GM19099 (cell line): ENCODE measurements around the gene TMED8.

ENCODE experiments used
- POLR2A ChIP-seq: IDR thresholded peaks from 3 replicates; pipeline ENCODE4 v1.6.1; 2011; ENCODE audit warnings: low read depth; ENCODE audit not compliant: insufficient read length; ENCODE audit errors: extremely low read depth

Gene TMED8

DNA sequence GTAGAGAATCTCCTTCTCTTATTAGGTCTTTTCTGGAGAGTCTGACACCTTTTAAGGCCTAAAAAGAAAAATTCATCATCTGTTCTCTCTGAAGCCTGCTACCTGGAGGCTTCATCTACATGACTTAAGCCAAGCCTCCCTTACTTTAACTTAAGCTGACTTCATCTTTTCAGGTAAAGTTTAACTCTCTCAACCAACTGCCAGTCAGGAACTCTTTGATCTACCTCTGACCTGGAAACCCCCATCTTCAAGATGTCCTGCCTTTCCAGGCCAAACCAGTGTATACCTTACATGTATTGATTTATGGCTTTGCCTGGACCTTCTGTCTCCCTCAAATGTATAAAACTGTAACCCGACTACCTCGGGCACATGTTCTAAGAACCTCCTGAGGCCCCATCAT lies 38.6 kb downstream of the TMED8 start:
- TF ChIP-seq POLR2A: no peak

DNA sequence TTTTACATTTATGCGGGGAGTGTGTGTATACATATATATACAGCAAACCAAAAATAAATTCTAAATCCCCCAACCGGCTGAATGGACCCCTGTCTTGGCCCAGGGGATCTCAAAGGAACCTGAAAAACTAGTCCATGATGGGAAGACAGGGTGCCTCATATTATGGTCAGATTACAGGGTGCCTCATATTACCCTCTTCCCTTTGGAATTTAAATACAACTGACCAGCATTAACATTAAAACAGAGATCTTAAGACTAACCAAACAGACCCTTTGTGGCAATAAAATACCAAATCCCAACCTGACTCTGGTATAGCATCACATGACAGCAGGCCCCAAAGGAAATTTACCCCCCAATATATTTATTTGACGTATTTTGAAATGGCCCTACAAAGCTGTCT lies 39.0 kb downstream of the TMED8 start:
- no peak for TF ChIP-seq POLR2A

DNA sequence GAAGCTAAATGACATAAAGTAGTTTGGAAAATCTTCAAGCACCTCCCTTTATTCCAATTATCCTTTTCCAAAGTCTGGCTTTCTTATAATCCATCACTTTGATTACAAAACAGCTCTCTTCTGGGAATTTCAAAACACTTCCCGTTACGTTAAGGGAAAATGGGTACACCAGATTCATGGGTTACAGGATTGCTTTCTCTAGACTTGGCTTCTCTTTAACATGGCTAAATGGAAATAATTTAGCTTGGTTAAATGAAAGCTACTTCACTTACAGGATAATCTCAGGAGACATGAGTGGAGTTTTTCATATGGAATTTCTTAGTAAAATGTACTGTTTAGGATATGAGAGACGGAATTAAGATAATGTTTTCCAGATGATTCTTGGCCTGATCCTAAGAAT lies 41.3 kb downstream of the TMED8 start:
- TF ChIP-seq POLR2A: no peak

DNA sequence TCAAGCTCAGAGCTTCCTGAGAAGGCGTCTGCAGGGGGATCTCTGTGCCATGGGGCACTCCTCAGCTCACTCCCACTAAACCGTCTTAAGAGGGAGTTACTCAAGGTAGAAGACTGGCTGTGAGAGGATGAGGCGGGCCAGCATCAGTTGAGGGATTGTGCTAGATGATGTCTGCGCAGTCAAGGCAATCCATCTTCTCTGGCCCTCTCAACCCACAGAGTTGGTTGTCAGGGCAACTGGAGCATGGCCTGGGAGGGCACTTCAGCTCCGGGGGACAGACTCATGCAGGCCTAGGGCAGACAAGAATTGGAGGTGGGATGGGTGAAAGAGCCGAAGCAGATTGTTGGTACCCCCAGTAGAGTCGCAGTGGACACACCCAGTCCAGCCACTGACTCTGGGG lies 47.0 kb downstream of the TMED8 start:
- no peak for TF ChIP-seq POLR2A

DNA sequence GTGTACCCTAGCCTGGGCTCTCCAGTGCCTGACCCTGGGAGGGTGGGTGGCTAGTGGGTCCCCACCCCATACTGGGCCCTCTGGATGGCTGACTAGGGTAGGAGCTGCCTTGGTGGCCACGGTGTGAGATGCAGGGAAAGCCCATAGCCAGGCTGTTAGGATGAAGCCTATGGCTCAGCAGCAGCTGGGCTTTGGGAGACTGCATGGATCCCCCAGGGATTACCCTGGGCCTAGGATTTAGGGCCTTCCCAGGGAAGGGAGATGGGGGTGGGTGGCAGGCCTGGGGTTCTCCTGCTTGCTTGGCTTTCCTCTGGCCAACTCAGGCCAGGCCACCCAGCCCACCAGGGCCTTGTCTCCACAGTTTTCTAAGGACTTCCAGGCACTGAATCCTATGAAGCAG lies 49.8 kb downstream of the TMED8 start:
- no peak for TF ChIP-seq POLR2A

DNA sequence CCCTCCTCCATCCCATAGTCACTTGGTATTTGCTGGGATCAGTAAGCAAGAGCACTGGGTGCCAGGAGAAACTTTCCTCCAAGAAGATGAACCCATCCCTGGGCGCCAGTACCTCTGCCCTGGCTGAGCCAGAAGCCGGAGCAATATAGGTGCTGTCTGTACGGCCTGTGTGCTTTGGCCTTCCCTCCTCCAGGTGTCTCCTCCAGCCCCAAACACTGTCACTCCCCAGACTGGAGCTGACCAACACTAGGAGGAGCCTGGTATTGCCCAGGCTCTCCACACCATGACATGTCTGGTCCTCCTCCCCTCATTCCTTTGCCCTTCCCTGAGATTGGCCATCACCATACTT lies 51.2 kb downstream of the TMED8 start:
- TF ChIP-seq POLR2A: no peak

DNA sequence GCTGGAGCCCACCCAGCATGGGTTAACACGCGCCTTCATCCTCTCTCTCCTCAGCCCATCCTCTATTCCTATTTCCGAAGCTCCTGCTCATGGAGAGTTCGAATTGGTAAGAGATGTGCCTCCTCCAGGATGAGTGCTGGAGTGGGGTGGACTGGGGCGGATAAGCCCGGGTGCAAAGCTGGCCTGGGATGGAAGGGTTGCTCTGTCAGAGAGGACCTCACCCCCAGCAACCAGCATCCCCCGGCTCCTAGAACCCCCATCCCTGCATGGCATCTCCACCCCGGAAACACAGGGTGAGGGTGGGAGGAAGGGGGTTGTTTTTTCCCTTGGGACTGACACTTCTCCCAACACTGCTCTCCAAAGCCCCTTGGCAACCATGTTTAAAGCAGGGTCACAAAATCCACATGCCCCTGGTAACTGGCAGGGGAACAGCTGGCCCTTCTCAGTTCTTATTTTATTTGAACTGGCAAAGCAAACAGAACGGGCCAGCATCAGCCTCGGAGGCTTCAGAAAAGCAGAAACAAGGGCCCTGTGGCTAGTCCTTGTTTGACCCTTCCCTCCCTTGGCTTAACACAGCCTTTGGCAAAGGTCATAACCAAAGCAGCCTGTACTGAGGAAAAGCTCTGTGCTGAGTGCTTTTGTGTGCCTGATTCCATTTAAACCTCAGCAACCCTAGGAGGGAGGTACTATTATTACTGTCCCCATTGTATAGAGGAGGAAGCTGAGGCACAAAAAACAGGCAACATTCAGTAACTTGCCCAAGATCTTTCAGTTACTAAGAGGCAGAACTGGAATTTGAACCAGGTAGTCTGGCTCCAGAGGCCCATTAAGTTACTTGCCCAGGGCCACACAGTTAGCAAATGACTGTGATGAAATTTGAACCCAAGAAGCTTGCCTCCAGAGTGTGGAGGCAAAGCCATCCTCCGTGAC lies 51.8 kb downstream of the TMED8 start:
- no peak for TF ChIP-seq POLR2A

DNA sequence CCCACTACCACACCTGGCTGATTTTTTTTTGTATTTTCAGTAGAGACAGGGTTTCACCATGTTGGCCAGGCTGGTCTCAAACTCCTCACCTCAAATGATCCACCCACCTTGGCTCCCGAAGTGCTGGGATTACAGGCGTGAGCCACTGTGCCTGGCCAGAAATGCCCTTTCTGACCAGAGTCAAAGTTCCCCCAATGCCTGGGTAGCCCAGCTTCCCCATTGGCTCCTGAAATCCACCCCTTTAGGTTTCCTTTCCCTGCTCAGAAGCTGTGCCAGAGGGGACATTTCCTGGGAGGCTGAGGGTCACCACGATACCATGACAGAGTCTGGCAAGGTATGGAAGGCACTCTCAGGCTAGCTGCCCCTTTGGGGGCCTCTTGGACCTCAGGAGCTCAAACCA lies 52.6 kb downstream of the TMED8 start:
- TF ChIP-seq POLR2A: no peak

DNA sequence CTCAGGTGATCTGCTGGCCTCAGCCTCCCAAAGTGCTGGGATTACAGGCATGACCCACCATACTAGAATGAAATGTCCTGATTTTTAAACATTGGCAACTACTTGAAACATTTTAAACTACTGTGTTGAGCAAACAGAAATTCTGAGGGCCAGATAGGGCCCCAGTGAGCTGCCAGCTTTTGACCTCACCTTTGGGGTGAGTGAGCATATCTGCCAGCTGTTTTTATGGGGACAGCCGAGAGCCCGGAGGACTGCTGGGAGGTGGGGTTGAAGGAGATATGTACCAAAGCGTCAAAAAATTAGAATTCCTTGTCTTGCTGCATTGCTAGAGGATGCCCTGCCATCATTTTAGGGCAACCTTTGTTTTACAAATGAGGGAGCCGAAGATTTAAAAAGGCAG lies 53.3 kb downstream of the TMED8 start:
- TF ChIP-seq POLR2A: no peak

DNA sequence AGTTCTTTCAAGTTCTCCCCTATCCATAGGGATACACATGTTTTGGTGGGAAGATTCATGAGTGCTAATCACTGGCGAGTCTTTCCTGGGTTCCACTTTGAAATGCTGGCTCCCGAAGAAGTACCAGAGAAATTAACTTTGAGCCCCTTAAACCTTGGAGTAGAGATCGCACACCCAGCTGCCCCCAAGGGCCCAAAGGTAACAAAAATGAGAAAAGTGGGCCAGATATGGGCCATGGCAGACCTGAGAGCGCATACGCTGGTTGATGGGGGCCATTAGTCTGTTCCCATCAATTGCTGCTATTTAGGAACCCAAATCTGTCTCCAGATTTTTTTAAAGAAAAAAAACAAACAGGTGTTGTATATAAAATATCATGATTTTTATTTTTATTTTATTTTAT lies 53.9 kb downstream of the TMED8 start:
- no peak for TF ChIP-seq POLR2A

DNA sequence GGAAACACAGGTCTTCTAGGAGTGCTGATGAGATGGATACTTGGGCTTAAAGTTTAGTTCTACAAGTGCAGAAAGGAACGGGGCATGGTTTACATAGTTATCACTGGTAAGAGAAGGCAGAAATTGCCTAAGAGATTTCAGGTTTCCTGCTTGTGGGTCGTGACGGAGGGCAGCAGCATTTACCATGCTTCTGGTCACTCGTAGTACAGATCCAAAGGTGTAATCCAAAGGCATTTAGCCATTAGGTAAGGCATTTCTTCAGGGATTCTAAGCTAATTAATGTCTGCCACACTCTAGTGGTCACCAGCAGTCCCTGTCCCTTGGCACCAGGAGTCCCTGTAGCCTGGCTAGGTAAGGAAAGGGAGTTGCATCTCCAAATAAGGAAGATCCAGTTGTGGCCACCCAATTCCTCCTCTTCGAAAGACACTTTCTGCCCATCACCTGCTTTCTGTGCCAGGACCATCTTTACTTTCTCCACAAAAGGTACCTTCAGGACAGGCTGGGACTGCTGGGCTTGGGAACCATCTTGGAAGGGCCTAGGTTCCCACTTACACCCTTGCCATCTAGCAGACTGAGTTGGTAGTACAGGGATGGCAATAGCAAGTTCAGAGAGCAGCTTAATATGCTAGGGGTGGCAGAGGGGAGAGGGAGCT lies 54.5 kb downstream of the TMED8 start:
- no peak for TF ChIP-seq POLR2A

DNA sequence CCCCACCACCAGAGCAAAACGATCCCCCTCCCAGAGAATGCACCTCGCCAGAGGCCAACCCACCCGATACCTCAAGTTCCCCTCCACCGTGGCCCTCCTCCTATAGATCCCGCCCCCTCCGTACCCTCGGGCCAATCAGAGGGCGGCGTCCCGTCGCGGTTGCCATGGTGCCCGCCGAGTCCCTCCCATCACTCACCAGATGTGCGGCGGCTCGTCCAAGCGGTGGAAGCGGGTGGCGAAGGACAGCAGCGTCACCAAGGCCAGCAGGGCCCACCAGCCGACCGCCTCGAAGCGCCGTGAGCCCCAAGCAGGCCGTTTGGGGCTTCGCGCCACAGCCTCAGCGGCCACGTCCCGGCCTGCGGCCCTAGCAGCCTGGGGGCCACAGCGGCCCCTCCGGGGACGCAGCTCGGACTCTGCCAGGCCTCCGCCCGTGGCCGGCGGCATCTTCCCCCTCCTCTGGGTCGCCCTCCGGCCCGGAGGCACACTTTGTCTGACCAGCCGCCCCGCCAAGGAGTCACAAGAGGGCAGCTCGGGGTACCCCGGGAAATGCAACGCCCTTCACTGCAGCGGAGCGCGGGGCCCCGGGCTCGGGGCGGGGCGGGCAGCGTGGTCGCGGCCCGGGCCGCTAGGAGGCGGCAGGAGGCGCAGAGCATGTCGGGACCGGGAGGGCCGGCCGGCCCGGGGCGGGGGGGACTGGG lies 56.5 kb downstream of the TMED8 start, which contains the start of gene POMT2:
TSS of gene POMT2 (minus strand) at position 646 of the 698 bp plus-strand sequence. CDS start at position 444, 202 bp downstream.
- peak; percentile 43 for TF ChIP-seq POLR2A

DNA sequence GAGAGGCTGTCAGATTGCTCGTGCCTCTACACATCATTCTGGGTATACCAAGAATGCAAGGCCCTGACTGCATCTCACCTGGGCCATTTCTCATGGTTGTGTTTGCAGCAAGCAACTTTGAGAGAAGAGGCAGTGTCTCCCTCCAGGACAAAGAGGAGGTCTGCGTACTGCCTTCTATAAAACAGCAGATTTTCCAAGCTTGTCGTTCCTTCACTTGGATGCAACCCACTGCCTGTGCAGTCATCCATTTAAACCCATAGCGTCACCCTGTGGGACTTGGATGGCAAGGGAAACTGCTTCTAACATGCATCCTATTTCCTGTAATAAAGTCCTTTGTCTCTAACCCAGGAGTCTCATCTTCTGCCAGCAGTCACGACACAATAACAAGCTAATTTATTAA lies 57.5 kb downstream of the TMED8 start:
- no peak for TF ChIP-seq POLR2A

DNA sequence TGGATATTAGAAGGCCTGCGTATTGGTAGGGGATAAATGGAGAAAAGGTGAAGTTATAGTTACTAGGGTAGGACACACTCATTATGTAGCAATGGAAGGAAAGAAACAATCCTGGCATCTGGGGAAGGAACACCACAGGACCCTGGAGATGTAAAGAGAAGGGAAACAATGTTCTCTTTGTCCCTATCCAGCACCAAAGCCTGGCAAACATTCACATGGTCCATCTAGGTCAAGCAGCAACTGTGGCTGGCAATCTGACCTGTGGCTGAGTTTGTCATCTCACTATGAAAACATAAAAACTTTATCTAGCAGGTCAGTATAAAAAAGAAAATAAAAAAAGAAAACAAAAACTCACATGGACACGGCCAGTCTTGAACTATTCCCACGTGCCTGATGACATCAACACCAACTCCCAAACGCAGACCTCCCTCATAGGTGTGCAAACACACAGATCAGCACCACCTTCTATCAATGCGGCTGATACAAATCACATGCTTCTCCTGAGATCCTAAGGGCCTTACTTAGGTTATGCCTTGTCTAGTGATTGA lies 58.8 kb downstream of the TMED8 start:
- no peak for TF ChIP-seq POLR2A

DNA sequence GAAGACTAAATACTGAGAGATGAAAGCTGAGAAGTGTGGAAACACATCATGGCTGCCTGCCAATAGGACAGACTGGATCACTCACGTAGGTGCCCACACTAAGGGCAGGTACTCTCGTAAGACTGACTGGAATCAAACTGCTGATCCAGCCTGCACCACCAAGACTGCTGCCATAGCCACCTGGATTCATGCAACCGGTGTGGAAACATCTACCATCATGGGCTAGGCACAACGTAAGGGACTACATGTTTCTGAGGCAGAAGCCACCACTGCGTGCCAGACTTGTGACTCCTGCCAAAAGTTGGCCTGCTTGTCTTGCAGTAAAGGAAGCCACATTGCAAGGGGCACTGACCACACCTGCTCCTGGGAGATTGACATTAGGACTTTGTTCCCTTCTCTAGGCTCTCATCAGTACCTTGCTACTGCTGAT lies 60.0 kb downstream of the TMED8 start:
- no peak for TF ChIP-seq POLR2A
